PFSK-1 (cell line): ENCODE measurements around the gene CIP2A.

ENCODE experiments used
- FOXP2 ChIP-seq: optimal IDR thresholded peaks from 2 replicates; pipeline ENCODE3; 2011; ENCODE audit warnings: borderline replicate concordance, control low read depth, inconsistent platforms; ENCODE audit not compliant: insufficient read depth; ENCODE audit errors: extremely low read length, extremely low read depth
- POLR2AphosphoS5 ChIP-seq: IDR thresholded peaks from 2 replicates; pipeline ENCODE4 v1.6.1; 2012; ENCODE audit warnings: low read depth, mild to moderate bottlenecking, control low read depth, low read length, moderate library complexity
- REST ChIP-seq, 2 experiments: IDR thresholded peaks; 2 replicates each; pipeline versions ENCODE4 v1.6.1 to v1.8.0; 2011 to 2012; ENCODE audit warnings: low read depth in 2 of 2, low read length in 2 of 2, control low read depth in 1 of 2, inconsistent platforms in 1 of 2, mild to moderate bottlenecking in 1 of 2, moderate library complexity in 1 of 2; ENCODE audit not compliant: insufficient read depth in 1 of 2
- SIN3A ChIP-seq: IDR thresholded peaks from 2 replicates; pipeline ENCODE4 v1.6.1; 2012; ENCODE audit warnings: mild to moderate bottlenecking, low read length, moderate library complexity, borderline replicate concordance; ENCODE audit not compliant: insufficient read depth
- TAF1 ChIP-seq: IDR thresholded peaks from 2 replicates; pipeline ENCODE4 v1.6.1; 2012; ENCODE audit warnings: low read length, control low read depth, borderline replicate concordance; ENCODE audit not compliant: insufficient read depth

DNA sequence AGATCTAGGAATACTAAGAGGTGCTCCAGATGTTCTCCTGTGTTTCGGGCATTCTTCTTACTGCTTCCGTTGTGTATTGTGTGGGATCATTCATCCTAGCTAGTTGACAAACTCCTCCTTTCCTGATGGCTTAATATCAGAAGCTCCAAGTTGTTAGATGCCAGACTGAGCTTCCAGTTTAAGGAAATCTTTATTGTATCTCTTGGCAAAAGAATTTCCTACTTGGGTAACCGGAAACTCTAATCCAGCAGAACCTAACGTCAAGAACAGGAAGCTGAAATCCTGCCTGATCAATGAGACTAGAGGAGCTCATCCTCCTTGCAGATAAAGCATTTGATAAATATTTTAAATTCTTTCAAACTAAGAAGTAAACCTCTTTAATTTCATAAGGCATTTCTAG is 51.2 kb downstream of the CIP2A start:
- no peak for TF ChIP-seq POLR2AphosphoS5
- no peak for TF ChIP-seq TAF1
- TF ChIP-seq SIN3A = no peak
- TF ChIP-seq REST (IDR thresholded peaks at IDR 0.05; ENCODE audit: insufficient read depth in 1 of 2, low read depth in 2 of 2, low read length in 2 of 2) = no peak
- no peak for TF ChIP-seq FOXP2
